Astrocyte (in vitro differentiated cells and primary cell): ENCODE data around the gene TUG1.

ENCODE experiments used
- EZH2 ChIP-seq: IDR thresholded peaks from 2 replicates; pipeline ENCODE4 v1.6.1; 2012; ENCODE audit warnings: mild to moderate bottlenecking, low read length, inconsistent platforms; ENCODE audit not compliant: insufficient read depth
- TF ChIP-seq, protein P1 (sequence below): IDR thresholded peaks from 2 replicates; pipeline ENCODE4 v1.5.1; 2011; ENCODE audit warnings: low read depth, mild to moderate bottlenecking, inconsistent platforms, low read length, moderate library complexity; ENCODE audit not compliant: insufficient read depth

DNA sequence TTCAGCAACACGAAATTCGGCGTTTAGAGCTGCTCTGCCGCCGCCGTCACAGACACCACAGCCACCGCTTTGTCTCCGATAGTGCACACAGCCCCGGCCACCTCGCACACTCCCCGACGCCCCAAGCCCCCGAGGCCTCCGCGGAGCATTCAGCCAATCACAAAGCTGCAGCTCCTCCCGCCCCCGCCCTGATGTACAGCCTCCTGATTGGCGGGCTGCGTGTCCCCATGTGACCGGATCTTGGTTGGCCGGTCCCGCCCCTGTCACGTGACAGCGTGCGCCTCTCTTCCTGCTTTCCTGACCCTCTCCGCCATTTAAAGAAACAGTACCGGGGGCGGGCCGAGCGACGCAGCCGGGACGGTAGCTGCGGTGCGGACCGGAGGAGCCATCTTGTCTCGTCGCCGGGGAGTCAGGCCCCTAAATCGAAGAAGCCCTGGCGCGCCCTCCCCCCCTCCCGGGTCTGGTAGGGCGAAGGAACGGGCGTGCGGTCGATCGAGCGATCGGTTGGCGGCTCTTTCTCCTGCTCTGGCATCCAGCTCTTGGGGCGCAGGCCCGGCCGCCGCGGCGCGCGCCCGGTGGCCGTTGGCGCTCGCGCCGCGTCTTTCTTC lies at the start of gene TUG1:
- TF ChIP-seq, protein P1, sequence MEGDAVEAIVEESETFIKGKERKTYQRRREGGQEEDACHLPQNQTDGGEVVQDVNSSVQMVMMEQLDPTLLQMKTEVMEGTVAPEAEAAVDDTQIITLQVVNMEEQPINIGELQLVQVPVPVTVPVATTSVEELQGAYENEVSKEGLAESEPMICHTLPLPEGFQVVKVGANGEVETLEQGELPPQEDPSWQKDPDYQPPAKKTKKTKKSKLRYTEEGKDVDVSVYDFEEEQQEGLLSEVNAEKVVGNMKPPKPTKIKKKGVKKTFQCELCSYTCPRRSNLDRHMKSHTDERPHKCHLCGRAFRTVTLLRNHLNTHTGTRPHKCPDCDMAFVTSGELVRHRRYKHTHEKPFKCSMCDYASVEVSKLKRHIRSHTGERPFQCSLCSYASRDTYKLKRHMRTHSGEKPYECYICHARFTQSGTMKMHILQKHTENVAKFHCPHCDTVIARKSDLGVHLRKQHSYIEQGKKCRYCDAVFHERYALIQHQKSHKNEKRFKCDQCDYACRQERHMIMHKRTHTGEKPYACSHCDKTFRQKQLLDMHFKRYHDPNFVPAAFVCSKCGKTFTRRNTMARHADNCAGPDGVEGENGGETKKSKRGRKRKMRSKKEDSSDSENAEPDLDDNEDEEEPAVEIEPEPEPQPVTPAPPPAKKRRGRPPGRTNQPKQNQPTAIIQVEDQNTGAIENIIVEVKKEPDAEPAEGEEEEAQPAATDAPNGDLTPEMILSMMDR: no peak
- TF ChIP-seq EZH2: no peak
